ENCODE results near the gene SGMS1. TPM values are rescaled to one million over a fixed set of nuclear protein-coding genes. Genes with fewer than 3 reads are reported as not detected.

Gene SGMS1
- total and polyA plus RNA-seq, 10 donors = 5.9 to 84.3 (median 34.6) TPM

DNA sequence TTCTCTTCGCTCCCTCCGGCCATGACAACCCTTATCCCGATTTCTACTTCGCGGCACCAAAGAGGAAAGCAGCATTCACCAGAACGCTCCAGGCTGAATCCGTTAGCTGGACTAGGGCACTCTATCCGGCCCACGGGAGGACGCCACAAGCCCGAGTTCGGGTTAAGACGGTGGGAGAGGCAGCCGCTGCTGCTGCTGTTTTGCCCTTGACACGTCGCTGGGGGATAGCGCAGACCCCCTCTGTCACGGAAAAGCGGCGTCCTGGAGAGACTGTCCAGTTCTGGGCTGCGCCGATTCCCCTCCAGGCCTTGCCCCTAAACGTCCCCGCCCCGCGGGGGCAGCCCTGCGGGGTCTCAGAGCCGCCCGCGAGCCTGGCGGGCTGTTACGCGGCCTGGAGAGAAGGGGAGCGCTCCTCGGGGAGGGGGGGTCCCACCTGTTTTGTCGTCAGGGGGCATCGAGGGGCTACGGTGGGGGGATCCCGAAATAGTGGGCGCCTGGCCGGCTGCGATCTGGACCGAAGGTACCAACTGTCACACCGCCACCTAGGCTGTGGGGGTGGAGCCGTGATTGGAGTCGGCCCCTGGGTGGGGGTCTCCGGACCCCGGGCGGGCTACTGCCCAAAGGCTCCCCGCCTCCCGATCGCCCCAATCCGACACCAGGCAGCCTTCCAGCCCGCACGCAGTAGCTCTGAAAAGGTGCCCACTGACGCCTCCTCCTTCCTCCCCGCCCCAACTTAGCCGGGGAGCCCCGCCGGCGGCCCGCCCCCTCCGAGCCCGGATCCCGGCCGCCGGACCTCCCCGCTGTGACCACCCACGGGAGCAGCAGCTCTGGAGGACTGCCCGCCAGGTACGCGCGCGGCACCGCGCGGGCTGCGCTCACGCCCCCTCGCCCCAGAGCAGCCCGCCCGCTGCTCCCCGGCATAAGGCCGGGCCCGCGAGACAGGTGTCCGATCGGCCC, 772 bp downstream of the SGMS1 start:
- intact Hi-C loops (cut with DNase I; ENCODE audit: low total_unique reads) = loop anchor here (5.0 kb wide), 1 partner anchor 206 kb away; no protein-coding TSS in a partner anchor
- DNase-seq = peak; percentile 92
- 0 to 1% (median 0%) methylated on average over 14 to 88 of the region's 88 CpGs for WGBS, 5 donors

DNA sequence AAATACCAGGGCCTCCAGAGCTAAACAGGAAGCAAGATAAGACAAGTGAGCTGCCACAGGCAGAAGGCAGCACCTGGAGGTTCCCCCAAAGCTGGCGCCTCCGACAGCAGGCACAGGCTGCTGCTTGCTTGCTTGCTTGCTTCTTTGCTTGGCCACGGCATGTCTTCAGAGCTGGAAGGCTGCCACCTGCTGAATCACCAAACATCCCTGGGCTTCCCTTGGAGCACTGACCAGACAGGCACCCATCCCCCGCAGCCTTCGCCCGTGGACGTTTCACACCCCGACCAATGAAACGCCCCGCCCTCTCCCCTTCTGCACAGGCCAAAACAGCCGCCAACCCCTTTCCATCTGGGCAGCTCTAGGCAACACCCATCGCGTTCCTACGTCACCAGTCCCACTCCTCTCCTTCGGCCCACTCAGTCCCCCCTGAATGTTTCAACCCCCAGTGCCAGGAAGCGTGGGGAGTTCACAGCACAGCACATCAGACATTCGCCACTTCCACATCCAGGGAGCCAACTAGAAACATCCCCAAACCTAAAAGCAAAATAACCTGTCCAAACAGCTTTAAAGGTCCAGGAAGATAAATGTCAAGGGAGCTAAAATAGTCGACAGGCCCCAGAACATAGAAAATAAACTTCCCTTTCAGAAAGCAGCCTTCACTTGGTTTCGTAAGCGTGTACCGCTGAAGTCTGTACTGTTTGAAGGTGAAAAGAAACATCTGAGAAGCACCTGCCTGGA, 1.6 kb downstream of the SGMS1 start:
- Histone ChIP-seq H3K27me3 (replicated peaks in 1 of 7) (no peaks in the 10 kb centered on the region), H3K9me3 (no peaks in the 10 kb centered on the region), H3K27ac (peak overlapping the region; percentile 98 to 100 (median 99)), H3K36me3 (no peaks in the 10 kb centered on the region), H3K4me3 (peak overlapping the region; percentile 70 to 98 (median 94)), H3K4me1 (peaks cover 26 to 69% (median 47%) of the 10 kb centered on the region in 6 donors)
- TF ChIP-seq, protein P1, sequence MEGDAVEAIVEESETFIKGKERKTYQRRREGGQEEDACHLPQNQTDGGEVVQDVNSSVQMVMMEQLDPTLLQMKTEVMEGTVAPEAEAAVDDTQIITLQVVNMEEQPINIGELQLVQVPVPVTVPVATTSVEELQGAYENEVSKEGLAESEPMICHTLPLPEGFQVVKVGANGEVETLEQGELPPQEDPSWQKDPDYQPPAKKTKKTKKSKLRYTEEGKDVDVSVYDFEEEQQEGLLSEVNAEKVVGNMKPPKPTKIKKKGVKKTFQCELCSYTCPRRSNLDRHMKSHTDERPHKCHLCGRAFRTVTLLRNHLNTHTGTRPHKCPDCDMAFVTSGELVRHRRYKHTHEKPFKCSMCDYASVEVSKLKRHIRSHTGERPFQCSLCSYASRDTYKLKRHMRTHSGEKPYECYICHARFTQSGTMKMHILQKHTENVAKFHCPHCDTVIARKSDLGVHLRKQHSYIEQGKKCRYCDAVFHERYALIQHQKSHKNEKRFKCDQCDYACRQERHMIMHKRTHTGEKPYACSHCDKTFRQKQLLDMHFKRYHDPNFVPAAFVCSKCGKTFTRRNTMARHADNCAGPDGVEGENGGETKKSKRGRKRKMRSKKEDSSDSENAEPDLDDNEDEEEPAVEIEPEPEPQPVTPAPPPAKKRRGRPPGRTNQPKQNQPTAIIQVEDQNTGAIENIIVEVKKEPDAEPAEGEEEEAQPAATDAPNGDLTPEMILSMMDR (IDR thresholded peaks at IDR 0.05 in 8 of 11, conservative IDR thresholded peaks at IDR 0.05 in 3 of 11) = peak in 3 of 11 experiments; percentile 9 to 23 (median 11)
- TF ChIP-seq POLR2AphosphoS5 (IDR thresholded peaks at IDR 0.05) (peak; percentile 76 to 84 (median 80)), POLR2A (IDR thresholded peaks at IDR 0.05) (peak in 2 of 3 donors; percentile 6 to 31)
- 1% methylated on average over 21 of the region's 21 CpGs for WGBS, 5 donors
- intact Hi-C loops (cut with DNase I; ENCODE audit: low total_unique reads) = loop anchor here (5.0 kb wide), 1 partner anchor 205 kb away; no protein-coding TSS in a partner anchor
- DNase-seq = peak; percentile 93

More for the DNA sequence above, 772 bp downstream of the SGMS1 start:
- Histone ChIP-seq H3K27ac (peak overlapping the region; percentile 98 to 100 (median 99)), H3K9me3 (no peaks in the 10 kb centered on the region), H3K4me1 (peaks cover 26 to 61% (median 47%) of the 10 kb centered on the region in 6 donors), H3K36me3 (peaks cover 0 to 7% (median 0%) of the 10 kb centered on the region in 6 donors), H3K4me3 (peak overlapping the region; percentile 70 to 98 (median 94)), H3K27me3 (replicated peaks in 1 of 7) (no peaks in the 10 kb centered on the region)
- TF ChIP-seq, protein P1 (IDR thresholded peaks at IDR 0.05 in 8 of 11, conservative IDR thresholded peaks at IDR 0.05 in 3 of 11) = no peak
- TF ChIP-seq POLR2A (IDR thresholded peaks at IDR 0.05) = no peak
- TF ChIP-seq POLR2AphosphoS5 (IDR thresholded peaks at IDR 0.05) = no peak

DNA sequence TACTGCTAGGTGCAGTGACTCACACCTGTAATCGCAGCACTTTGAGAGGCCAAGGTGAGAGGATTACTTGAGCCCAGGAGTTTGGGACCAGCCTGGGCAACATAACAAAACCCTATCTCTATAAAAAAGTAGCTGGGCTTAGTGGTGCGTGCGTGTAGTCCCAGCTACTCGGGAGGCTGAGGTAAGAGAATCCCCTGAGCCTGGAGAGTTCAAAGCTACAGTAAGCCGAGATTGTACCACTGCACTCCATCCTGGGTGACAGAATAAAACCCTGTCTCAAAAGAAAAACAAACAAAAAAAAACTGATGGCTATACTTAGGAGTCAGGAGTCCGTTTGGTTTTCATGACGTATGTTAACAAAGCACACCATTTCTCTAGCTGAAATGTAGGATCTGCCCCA, 2.9 kb downstream of the SGMS1 start:
- no peaks in the 10 kb centered on the region for H3K9me3 ChIP-seq
- no peaks in the 10 kb centered on the region for H3K36me3 ChIP-seq
- peaks cover 26 to 77% (median 45%) of the 10 kb centered on the region in 6 donors for H3K4me1 ChIP-seq
- DNase-seq = no peak
- TF ChIP-seq POLR2AphosphoS5 (IDR thresholded peaks at IDR 0.05) (no peak), POLR2A (IDR thresholded peaks at IDR 0.05) (no peak)
- TF ChIP-seq, protein P1 (IDR thresholded peaks at IDR 0.05 in 8 of 11, conservative IDR thresholded peaks at IDR 0.05 in 3 of 11) = no peak
- intact Hi-C loops (cut with DNase I; ENCODE audit: low total_unique reads) = loop anchor here (5.0 kb wide), 1 partner anchor 204 kb away; no protein-coding TSS in a partner anchor
- H3K27me3 ChIP-seq (replicated peaks in 1 of 7) = no peaks in the 10 kb centered on the region
- H3K4me3 ChIP-seq = no peak overlapping the region
- H3K27ac ChIP-seq = peak overlapping the region in 5 of 8 donors; percentile 98 to 100 (median 99)
- 87 to 97% (median 95%) methylated on average over 7 of the region's 7 CpGs for WGBS, 5 donors
